Left ventricle myocardium inferior (tissue), 1 donor: ENCODE data around the gene SHISA4. TPM values are rescaled to one million over a fixed set of nuclear protein-coding genes. Genes with fewer than 3 reads are reported as not detected.

Source experiments
- DNase-seq: peaks from one replicate; pipeline ENCODE4 v3.0.0-alpha.2; 2020
- H3K27ac ChIP-seq: fragments of 200-600 bp; replicated peaks from 2 replicates; pipeline ENCODE4 v1.8.0; 2021
- H3K27me3 ChIP-seq: fragments of 200-600 bp; 2 replicates; pipeline ENCODE4 v1.8.0; 2021; ENCODE audit warnings: low read depth
- H3K36me3 ChIP-seq: fragments of 200-600 bp; 2 replicates; pipeline ENCODE4 v1.8.0; 2021
- H3K4me1 ChIP-seq: fragments of 200-600 bp; 2 replicates; pipeline ENCODE4 v1.8.0; 2021
- H3K4me3 ChIP-seq: fragments of 200-600 bp; 2 replicates; pipeline ENCODE4 v1.8.0; 2021; ENCODE audit warnings: mild to moderate bottlenecking, moderate library complexity
- H3K9me3 ChIP-seq: fragments of 200-600 bp; replicated peaks from 2 replicates; pipeline ENCODE4 v1.8.0; 2021
- CTCF ChIP-seq: fragments of 200-600 bp; IDR thresholded peaks from 2 replicates; pipeline ENCODE4 v1.8.0; 2021; ENCODE audit warnings: antibody characterized with exemption, mild to moderate bottlenecking, borderline replicate concordance
- intact Hi-C: fragments of 100-400 bp; cut with micrococcal nuclease; formaldehyde crosslinking; loops from one replicate; pipeline ENCODE4 v1.11.0; 2022
- total RNA-seq: library from RNA; stranded (reverse); fragmentation: NEBNext Ultra II Directional; extraction: Animal tissue kit (Norgen Biotek cat#: 25700); gene quantifications from one replicate; pipeline ENCODE4 v1.2.1, GENCODE V29; 2021
- donor health status: DM: no; HTN: yes; CAD: no; lungs with severe emphysema.

SHISA4 gene
- total RNA-seq, 1 donor from 2014 or later: 191 TPM

GRCh38 chr1:201925301-201925567 is 36.5 kb downstream of the SHISA4 start:
- Histone ChIP-seq H3K27ac (peak overlapping the region; percentile 54), H3K27me3 (no peaks in the 10 kb centered on the region), H3K9me3 (no peaks in the 10 kb centered on the region), H3K4me1 (no peaks in the 10 kb centered on the region), H3K4me3 (no peak overlapping the region), H3K36me3 (no peaks in the 10 kb centered on the region)
- intact Hi-C loops: no loop called here
- no peak for DNase-seq
- TF ChIP-seq CTCF: no peak

- TF ChIP-seq CTCF: no peak
- no peaks in the 10 kb centered on the region for H3K4me1 ChIP-seq
- H3K27ac ChIP-seq: peak overlapping the region; percentile 54
- H3K36me3 ChIP-seq: no peaks in the 10 kb centered on the region
- intact Hi-C loops: no loop called here
- no peaks in the 10 kb centered on the region for H3K9me3 ChIP-seq
- no peak overlapping the region for H3K4me3 ChIP-seq
- DNase-seq: no peak
- no peaks in the 10 kb centered on the region for H3K27me3 ChIP-seq
Observed at GRCh38 chr1:201925981-201926645, 37.4 kb downstream of the SHISA4 start.

GRCh38 chr1:201928266-201928665 is 39.6 kb downstream of the SHISA4 start:
- intact Hi-C loops: no loop called here
- TF ChIP-seq CTCF: no peak
- Histone ChIP-seq H3K4me3 (no peak overlapping the region), H3K27me3 (no peaks in the 10 kb centered on the region), H3K27ac (no peak overlapping the region), H3K4me1 (no peaks in the 10 kb centered on the region), H3K36me3 (no peaks in the 10 kb centered on the region), H3K9me3 (no peaks in the 10 kb centered on the region)
- no peak for DNase-seq

GRCh38 chr1:201930137-201930536 is 41.4 kb downstream of the SHISA4 start:
- no peaks in the 10 kb centered on the region for H3K4me1 ChIP-seq
- DNase-seq: no peak
- H3K27ac ChIP-seq: no peak overlapping the region
- intact Hi-C loops: no loop called here
- no peak for TF ChIP-seq CTCF
- H3K27me3 ChIP-seq: no peaks in the 10 kb centered on the region
- no peaks in the 10 kb centered on the region for H3K36me3 ChIP-seq
- H3K4me3 ChIP-seq: no peak overlapping the region
- no peaks in the 10 kb centered on the region for H3K9me3 ChIP-seq

GRCh38 chr1:201930803-201931202 is 42.1 kb downstream of the SHISA4 start:
- TF ChIP-seq CTCF: no peak
- DNase-seq: no peak
- no peaks in the 10 kb centered on the region for H3K4me1 ChIP-seq
- intact Hi-C loops: no loop called here
- no peaks in the 10 kb centered on the region for H3K27me3 ChIP-seq
- H3K4me3 ChIP-seq: no peak overlapping the region
- no peaks in the 10 kb centered on the region for H3K36me3 ChIP-seq
- no peaks in the 10 kb centered on the region for H3K9me3 ChIP-seq
- H3K27ac ChIP-seq: no peak overlapping the region
